Stimulated activated memory B cell treated with anti-CD40 and anti-IgM and Interleukin-4, amounts not matched to agents 10 μg/mL and 1 μg/mL and 100 μg/mL, for 72 hours (primary cell): Measurements from ENCODE around the gene KCTD6.

ENCODE experiments used
- ATAC-seq: fragments of 150-1000 bp; cut with Tn5 transposase; 2 replicates; pipeline ENCODE4 v1.10.0; 2021
- H3K27ac Mint-ChIP-seq: one replicate; pipeline ENCODE4 v1.8.0; 2022; ENCODE audit warnings: mild to moderate bottlenecking, mixed read lengths
- H3K27me3 Mint-ChIP-seq: one replicate; pipeline ENCODE4 v1.8.0; 2022; ENCODE audit warnings: mixed read lengths
- H3K36me3 Mint-ChIP-seq: one replicate; pipeline ENCODE4 v1.8.0; 2022; ENCODE audit warnings: mixed read lengths
- H3K4me1 Mint-ChIP-seq: one replicate; pipeline ENCODE4 v1.8.0; 2022; ENCODE audit warnings: mixed read lengths
- H3K4me3 Mint-ChIP-seq: one replicate; pipeline ENCODE4 v1.8.0; 2022; ENCODE audit warnings: mild to moderate bottlenecking, moderate library complexity, mixed read lengths
- H3K9me3 Mint-ChIP-seq: one replicate; pipeline ENCODE4 v1.8.0; 2022; ENCODE audit warnings: mixed read lengths

KCTD6 gene

DNA sequence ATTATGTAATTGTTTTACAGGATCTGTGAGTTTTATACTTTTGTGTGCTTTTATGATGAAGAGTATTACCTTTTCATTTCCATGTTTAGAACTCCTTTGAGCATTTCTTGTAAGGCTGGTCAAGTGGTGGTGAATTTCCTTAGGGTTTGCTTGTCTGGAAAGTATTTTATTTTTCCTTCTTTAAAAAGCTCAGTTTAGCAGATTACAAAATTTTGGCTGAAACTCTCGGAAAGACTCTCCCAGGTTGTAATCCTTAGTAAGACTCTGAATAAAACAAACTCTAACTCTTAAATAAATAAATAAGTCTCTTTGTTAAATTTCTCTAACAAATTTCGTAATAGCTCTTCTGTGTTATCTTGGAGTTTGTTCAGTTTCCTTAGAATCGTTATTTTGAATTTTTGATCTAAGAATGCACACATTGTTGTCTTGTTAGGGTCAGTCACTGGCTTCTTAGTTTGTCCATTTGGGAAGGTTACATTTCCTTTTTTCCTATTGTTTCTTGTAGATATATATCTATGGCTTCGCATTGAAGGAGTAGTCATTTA lies 59.8 kb downstream of the KCTD6 start:
- peaks cover 3% of the 10 kb centered on the region for H3K9me3 Mint-ChIP-seq
- peaks cover 8% of the 10 kb centered on the region for H3K27me3 Mint-ChIP-seq
- H3K4me3 Mint-ChIP-seq, result no peak overlapping the region
- no peak overlapping the region for H3K27ac Mint-ChIP-seq
- no peak for ATAC-seq
- no peaks in the 10 kb centered on the region for H3K4me1 Mint-ChIP-seq
- no peaks in the 10 kb centered on the region for H3K36me3 Mint-ChIP-seq
